AG08396 (cell line): Measurements from ENCODE around the gene CYP2U1.

Experiments
- DNase-seq: peaks from one replicate; pipeline ENCODE4 v3.0.0; 2012; ENCODE audit warnings: low spot score, mixed read lengths

Gene CYP2U1

GRCh38 chr4:107987916-107988762 lies 56.8 kb downstream of the CYP2U1 start:
- no peak for DNase-seq

DNA sequence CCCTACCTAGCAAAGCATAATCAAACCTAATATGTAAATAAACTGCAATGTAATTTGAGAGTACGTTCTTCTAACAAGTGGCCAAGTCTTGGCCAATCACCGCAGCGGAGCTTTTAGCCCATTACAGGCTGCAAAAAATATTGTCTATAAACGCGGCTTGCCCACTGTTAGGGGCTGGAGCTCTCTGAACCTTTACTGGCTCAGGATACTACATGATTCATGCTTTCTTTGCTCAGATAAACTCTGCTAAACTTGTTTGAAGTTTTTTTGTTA lies 57.4 kb downstream of the CYP2U1 start:
- DNase-seq = no peak

DNA sequence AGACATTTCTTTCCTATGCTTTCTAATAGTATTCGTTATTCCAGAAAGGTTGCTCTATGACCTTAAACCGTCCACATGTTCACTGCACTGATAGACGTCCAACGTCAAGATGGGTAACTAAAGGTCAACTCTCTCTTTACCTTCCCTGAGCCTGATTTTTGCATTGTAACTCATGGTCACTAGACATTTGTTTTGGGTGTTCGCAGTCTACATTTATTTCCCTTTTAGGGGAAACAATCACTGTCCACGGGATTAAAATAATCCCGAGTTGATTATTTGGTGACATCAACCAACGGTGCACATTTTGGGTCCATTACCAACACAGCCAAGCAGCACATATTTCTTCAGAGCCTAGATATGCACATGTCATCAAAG lies 57.8 kb downstream of the CYP2U1 start:
- DNase-seq = no peak

DNA sequence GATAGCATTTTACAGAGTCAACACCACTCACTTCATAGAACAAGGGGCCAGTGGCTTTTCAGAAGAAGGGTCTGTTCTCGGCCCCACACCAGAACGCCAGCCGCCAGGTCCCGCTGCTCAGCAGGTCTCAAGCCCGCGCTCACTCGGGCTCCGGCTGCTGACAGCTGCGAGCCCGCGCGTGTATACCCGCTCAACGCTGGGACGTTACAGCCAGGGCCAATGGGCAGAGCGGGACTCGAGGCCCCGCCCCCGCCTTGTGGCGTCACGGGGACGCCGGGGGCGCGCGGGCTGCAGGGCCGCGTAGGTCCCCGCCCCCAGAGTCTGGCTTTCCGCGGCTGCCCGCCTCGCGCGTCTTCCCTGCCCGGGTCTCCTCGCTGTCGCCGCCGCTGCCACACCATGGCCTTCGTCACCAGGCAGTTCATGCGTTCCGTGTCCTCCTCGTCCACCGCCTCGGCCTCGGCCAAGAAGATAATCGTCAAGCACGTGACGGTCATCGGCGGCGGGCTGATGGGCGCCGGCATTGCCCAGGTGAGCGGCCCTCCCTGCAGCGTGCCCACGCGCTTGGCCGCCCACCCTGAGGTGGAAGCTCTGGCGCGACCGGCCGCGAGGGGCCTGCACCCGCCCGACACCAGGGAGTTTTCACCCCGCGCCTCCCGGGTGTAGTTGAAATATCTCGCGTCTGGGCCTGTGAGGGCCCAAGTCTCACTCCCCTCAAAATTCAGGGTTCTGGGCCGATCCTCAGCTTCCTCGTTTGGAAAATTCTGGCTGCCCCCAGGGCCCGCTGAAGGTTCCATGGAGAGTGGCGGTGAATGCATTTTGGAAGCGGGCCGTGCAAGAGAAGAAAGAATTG lies 58.4 kb downstream of the CYP2U1 start, which contains the start of gene HADH:
HADH (plus strand) TSS at position 353 of the 850 bp plus-strand sequence; CDS start at position 397, 44 bp downstream.
- peak; percentile 98 for DNase-seq

DNA sequence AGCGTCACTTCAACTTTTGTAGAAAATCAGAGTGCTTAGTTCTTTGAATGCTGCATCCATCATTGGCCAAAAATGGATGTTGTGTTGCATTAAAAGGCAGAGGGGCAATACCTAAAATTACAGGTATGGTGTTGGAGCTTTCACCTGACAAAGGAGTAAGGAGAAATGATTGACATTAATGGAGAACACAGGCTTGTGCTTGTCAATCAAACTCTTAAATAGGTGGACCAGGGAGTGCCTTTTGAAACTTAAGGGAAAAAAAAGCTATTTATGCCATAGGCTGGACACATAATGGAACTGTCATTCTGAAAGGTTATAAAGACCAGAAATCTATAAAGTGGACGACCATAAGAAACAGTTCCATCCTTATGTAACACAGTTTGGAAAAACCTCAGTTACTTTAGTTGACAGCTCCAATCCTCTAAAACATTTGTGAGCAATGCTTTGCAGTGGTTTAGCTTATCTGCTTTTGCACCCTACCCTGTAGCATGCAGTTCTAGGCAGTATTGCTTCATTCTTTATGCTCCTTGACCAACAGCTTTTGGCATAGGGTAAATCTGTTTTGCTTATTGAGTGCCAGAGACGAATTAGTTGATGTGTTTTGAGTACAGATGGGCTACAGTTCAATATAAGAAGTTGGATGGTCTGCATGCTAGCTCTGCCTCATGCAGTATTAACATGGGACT lies 60.7 kb downstream of the CYP2U1 start:
- no peak for DNase-seq

GRCh38 chr4:107993969-107994368 lies 62.6 kb downstream of the CYP2U1 start:
- DNase-seq = no peak

- DNase-seq = no peak
Measured at GRCh38 chr4:107994894-107995293, 63.5 kb downstream of the CYP2U1 start.

- DNase-seq = peak; percentile 62
Measured at GRCh38 chr4:107996949-107997788, 65.8 kb downstream of the CYP2U1 start.

- DNase-seq = no peak
Measured at GRCh38 chr4:107997794-107998193, 66.4 kb downstream of the CYP2U1 start.

GRCh38 chr4:107999932-108000539 lies 68.7 kb downstream of the CYP2U1 start:
- no peak for DNase-seq

GRCh38 chr4:108001540-108002135 lies 70.3 kb downstream of the CYP2U1 start:
- no peak for DNase-seq
